ENCODE results near the gene GNB3. TPM values are rescaled to one million over a fixed set of nuclear protein-coding genes. Genes with fewer than 3 reads are reported as not detected.

The GNB3 gene
- total and polyA plus RNA-seq, 4 donors: under 0.01 to 0.12 TPM; not detected in 2

DNA sequence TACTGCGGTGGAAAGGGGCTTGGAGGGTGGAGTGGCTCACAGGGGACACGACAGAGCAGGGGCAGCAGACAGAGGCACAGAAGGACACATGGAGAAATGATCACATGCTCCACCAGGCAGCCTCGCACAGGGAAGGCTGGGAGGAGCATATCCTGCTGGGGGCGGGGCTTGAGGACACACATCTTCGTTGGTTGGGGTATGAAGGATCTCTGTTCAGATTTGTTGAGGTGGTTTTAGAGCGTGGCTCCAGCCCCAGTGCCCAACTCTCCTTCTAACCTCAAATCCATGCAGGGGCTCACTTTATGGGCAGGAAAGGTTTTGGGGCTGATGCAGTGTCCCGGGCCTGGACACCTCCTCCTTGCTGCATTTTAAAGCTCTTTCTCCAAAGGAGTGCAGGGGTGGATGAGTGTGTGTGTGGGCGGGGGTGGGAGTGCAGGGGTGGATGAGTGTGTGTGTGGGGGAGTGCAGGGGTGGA is 13.3 kb upstream of the GNB3 start:
- Histone ChIP-seq H3K4me1 (ENCODE audit: control insufficient read depth in 4 of 4, insufficient read depth in 4 of 4, low read length in 3 of 4) (peaks cover 5 to 18% (median 12%) of the 10 kb centered on the region in 4 donors), H3K27me3 (ENCODE audit: control insufficient read depth in 4 of 4, insufficient read depth in 4 of 4, low read length in 3 of 4) (peaks cover 0 to 2% (median 0%) of the 10 kb centered on the region in 4 donors), H3K9ac (ENCODE audit: low read depth in 1 of 2, low read length in 2 of 2) (no peak overlapping the region), H3K27ac (ENCODE audit: low read depth in 1 of 2, low read length in 2 of 2) (no peak overlapping the region), H3K4me3 (ENCODE audit: low read depth in 1 of 3, low read length in 3 of 3) (no peak overlapping the region), H3K9me3 (ENCODE audit: control insufficient read depth in 4 of 4, low read length in 3 of 4) (no peaks in the 10 kb centered on the region), H3K36me3 (ENCODE audit: control insufficient read depth in 4 of 4, insufficient read depth in 3 of 4, low read depth in 1 of 4, low read length in 3 of 4) (no peaks in the 10 kb centered on the region)
- TF ChIP-seq HNF4A (conservative IDR thresholded peaks at IDR 0.05) (no peak), GABPA (IDR thresholded peaks at IDR 0.05 in 1 of 2, conservative IDR thresholded peaks at IDR 0.05 in 1 of 2) (no peak)
- 22% methylated on average over 8 of the region's 8 CpGs for WGBS
- no peak for DNase-seq (ENCODE audit: low spot score)

DNA sequence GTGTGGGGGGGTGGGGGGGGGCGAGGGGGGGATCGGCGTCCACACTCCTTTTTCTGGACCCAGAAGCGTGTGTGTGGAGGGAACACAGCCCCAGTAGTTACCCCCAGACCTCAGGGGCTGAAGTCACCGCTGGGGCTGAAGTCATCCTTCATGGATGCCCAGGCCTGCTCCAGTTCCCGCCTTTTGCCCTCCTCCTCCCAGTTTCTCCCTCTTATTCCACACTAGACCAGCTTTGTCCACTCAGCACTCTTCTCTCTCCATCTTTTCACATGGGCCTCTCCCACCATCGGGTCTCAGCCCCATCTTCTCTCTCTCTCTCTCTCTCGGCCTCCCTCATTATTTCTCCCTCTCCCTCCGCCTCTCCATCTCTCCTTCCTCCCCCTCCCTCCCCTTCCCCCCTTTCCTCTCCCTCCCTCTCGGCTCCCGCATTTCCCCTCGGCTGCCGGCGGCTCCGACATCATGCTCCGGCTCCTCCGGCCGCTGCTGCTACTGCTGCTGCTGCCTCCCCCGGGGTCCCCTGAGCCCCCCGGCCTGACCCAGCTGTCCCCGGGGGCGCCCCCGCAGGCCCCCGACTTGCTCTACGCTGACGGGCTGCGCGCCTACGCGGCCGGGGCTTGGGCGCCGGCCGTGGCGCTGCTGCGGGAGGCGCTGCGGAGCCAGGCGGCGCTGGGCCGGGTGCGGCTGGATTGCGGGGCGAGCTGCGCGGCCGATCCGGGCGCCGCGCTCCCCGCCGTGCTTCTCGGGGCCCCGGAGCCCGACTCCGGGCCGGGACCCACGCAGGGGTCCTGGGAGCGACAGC is 12.5 kb upstream of the GNB3 start, which contains the start of gene P3H3:
P3H3 (plus strand) TSS at position 426 of the 799 bp plus-strand sequence; CDS start at position 460, 34 bp downstream.
- no peak within 1 kb of the TSS for H3K27ac ChIP-seq (ENCODE audit: low read depth in 1 of 2, low read length in 2 of 2)
- H3K4me3 ChIP-seq (ENCODE audit: low read depth in 1 of 3, low read length in 3 of 3): peak within 1 kb of the TSS in 2 of 3 donors; percentile 53 to 62
- TF ChIP-seq JUND (IDR thresholded peaks at IDR 0.05) (no peak), TAF1 (conservative IDR thresholded peaks at IDR 0.05) (no peak), RXRA (IDR thresholded peaks at IDR 0.05) (no peak), RAD21 (IDR thresholded peaks at IDR 0.05) (no peak), GABPA (IDR thresholded peaks at IDR 0.05 in 1 of 2, conservative IDR thresholded peaks at IDR 0.05 in 1 of 2) (no peak), NR2F2 (IDR thresholded peaks at IDR 0.05) (no peak), FOXA1 (IDR thresholded peaks at IDR 0.05) (no peak), HNF4A (conservative IDR thresholded peaks at IDR 0.05) (no peak), HNF4G (IDR thresholded peaks at IDR 0.05) (no peak), SP1 (IDR thresholded peaks at IDR 0.05) (no peak), YY1 (IDR thresholded peaks at IDR 0.05) (no peak)
- TF ChIP-seq, protein P1, sequence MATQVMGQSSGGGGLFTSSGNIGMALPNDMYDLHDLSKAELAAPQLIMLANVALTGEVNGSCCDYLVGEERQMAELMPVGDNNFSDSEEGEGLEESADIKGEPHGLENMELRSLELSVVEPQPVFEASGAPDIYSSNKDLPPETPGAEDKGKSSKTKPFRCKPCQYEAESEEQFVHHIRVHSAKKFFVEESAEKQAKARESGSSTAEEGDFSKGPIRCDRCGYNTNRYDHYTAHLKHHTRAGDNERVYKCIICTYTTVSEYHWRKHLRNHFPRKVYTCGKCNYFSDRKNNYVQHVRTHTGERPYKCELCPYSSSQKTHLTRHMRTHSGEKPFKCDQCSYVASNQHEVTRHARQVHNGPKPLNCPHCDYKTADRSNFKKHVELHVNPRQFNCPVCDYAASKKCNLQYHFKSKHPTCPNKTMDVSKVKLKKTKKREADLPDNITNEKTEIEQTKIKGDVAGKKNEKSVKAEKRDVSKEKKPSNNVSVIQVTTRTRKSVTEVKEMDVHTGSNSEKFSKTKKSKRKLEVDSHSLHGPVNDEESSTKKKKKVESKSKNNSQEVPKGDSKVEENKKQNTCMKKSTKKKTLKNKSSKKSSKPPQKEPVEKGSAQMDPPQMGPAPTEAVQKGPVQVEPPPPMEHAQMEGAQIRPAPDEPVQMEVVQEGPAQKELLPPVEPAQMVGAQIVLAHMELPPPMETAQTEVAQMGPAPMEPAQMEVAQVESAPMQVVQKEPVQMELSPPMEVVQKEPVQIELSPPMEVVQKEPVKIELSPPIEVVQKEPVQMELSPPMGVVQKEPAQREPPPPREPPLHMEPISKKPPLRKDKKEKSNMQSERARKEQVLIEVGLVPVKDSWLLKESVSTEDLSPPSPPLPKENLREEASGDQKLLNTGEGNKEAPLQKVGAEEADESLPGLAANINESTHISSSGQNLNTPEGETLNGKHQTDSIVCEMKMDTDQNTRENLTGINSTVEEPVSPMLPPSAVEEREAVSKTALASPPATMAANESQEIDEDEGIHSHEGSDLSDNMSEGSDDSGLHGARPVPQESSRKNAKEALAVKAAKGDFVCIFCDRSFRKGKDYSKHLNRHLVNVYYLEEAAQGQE (IDR thresholded peaks at IDR 0.05): no peak
- TF ChIP-seq, protein P2, sequence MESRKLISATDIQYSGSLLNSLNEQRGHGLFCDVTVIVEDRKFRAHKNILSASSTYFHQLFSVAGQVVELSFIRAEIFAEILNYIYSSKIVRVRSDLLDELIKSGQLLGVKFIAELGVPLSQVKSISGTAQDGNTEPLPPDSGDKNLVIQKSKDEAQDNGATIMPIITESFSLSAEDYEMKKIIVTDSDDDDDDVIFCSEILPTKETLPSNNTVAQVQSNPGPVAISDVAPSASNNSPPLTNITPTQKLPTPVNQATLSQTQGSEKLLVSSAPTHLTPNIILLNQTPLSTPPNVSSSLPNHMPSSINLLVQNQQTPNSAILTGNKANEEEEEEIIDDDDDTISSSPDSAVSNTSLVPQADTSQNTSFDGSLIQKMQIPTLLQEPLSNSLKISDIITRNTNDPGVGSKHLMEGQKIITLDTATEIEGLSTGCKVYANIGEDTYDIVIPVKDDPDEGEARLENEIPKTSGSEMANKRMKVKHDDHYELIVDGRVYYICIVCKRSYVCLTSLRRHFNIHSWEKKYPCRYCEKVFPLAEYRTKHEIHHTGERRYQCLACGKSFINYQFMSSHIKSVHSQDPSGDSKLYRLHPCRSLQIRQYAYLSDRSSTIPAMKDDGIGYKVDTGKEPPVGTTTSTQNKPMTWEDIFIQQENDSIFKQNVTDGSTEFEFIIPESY (IDR thresholded peaks at IDR 0.05): no peak
- TF ChIP-seq, protein P3, sequence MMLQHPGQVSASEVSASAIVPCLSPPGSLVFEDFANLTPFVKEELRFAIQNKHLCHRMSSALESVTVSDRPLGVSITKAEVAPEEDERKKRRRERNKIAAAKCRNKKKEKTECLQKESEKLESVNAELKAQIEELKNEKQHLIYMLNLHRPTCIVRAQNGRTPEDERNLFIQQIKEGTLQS (IDR thresholded peaks at IDR 0.05): no peak
- TF ChIP-seq, protein P4, sequence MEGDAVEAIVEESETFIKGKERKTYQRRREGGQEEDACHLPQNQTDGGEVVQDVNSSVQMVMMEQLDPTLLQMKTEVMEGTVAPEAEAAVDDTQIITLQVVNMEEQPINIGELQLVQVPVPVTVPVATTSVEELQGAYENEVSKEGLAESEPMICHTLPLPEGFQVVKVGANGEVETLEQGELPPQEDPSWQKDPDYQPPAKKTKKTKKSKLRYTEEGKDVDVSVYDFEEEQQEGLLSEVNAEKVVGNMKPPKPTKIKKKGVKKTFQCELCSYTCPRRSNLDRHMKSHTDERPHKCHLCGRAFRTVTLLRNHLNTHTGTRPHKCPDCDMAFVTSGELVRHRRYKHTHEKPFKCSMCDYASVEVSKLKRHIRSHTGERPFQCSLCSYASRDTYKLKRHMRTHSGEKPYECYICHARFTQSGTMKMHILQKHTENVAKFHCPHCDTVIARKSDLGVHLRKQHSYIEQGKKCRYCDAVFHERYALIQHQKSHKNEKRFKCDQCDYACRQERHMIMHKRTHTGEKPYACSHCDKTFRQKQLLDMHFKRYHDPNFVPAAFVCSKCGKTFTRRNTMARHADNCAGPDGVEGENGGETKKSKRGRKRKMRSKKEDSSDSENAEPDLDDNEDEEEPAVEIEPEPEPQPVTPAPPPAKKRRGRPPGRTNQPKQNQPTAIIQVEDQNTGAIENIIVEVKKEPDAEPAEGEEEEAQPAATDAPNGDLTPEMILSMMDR (IDR thresholded peaks at IDR 0.05; ENCODE audit: low read depth, low read length, missing input control): no peak
- TF ChIP-seq, protein P5, sequence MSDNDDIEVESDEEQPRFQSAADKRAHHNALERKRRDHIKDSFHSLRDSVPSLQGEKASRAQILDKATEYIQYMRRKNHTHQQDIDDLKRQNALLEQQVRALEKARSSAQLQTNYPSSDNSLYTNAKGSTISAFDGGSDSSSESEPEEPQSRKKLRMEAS (IDR thresholded peaks at IDR 0.05): no peak
- WGBS: 2% methylated on average over 60 of the region's 60 CpGs
- peaks cover 0 to 2% (median 0%) of the 10 kb centered on the region in 4 donors for H3K27me3 ChIP-seq (ENCODE audit: control insufficient read depth in 4 of 4, insufficient read depth in 4 of 4, low read length in 3 of 4)
- no peak within 1 kb of the TSS for H3K9ac ChIP-seq (ENCODE audit: low read depth in 1 of 2, low read length in 2 of 2)
- H3K9me3 ChIP-seq (ENCODE audit: control insufficient read depth in 4 of 4, low read length in 3 of 4): no peaks in the 10 kb centered on the region
- peaks cover 5 to 18% (median 12%) of the 10 kb centered on the region in 4 donors for H3K4me1 ChIP-seq (ENCODE audit: control insufficient read depth in 4 of 4, insufficient read depth in 4 of 4, low read length in 3 of 4)
- no peak for DNase-seq (ENCODE audit: low spot score)
- H3K36me3 ChIP-seq (ENCODE audit: control insufficient read depth in 4 of 4, insufficient read depth in 3 of 4, low read depth in 1 of 4, low read length in 3 of 4): no peaks in the 10 kb centered on the region
